ENCODE data around the gene SLC4A1AP. TPM values are rescaled to one million over a fixed set of nuclear protein-coding genes. Genes with fewer than 3 reads are reported as not detected.

Gene SLC4A1AP
- total and polyA plus RNA-seq, 9 of the 15 experiments (the other 6 are each of a cell fraction or from before 2014, with no cell fraction given), result 8.1 to 40.5 (median 35.3) TPM

DNA sequence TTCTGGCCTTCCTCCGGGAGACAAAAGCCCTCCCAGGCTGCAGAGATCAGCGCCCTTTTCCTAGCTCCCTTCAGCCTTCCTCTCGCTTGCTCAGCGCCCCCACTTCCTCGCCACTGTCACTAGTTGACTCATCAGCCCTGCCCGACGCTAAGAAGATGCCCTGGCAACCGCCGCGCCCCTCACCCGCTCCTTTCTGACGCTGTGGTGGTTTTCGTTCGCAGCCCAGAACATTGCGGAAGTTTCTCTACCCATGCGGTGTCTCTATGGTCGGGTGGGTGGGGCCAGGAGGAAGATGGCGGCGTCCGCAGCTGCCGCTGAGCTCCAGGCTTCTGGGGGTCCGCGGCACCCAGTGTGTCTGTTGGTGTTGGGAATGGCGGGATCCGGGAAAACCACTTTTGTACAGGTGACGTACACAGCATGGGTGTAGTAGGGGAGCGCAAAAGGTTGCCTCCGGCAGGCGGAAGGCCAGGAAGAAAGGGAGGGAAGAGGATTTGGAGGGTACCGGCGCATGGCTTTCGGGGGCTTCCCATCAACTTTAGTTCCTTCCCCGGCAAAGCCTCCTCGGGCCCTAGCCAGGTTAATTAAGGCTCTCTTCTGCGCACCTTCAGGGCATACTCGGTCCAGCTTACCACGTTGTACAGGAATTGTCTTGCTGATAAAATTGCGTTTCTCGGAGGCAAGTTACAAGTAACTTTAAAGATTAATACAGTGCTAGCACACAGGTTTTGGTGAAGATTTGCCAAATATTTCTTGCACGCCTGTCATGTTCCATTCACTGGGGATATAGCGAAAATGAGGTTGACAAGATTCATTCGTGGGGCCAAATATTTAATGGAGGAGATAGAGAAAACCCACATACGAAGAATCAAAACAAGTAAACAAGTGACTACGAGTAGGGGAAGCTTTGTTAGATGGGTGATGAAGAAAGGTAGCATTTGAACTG is 34.7 kb upstream of the SLC4A1AP start, which contains the start of the genes CCDC121 and GPN1 (continued):
- no peak for TF ChIP-seq HNRNPK (IDR thresholded peaks at IDR 0.05; ENCODE audit: low read depth, low read length, poor library complexity, severe bottlenecking)
- TF ChIP-seq MBD2 (IDR thresholded peaks at IDR 0.05; ENCODE audit: borderline replicate concordance, low read depth), result no peak
- no peak for TF ChIP-seq EZH2 (IDR thresholded peaks at IDR 0.05; ENCODE audit: borderline replicate concordance, low read depth, low read length)
- TF ChIP-seq MAFK (IDR thresholded peaks at IDR 0.05; ENCODE audit: low read length), result no peak
- no peak for TF ChIP-seq KDM2B (CRISPR knock-in tag; IDR thresholded peaks at IDR 0.05)
- no peak for TF ChIP-seq DMBX1 (CRISPR knock-in tag; IDR thresholded peaks at IDR 0.05; ENCODE audit: borderline replicate concordance)
- no peak for TF ChIP-seq EP300 (IDR thresholded peaks at IDR 0.05; ENCODE audit: low read length)
- TF ChIP-seq PTRF (tag; IDR thresholded peaks at IDR 0.05), result no peak
- peak; percentile 82; the same call in 1 of the 2 replicates for TF ChIP-seq NFRKB (IDR thresholded peaks at IDR 0.05; ENCODE audit: low read depth)
- no peak for TF ChIP-seq DDX20 (tag; IDR thresholded peaks at IDR 0.05; ENCODE audit: low read depth)
- TF ChIP-seq PYGO2 (tag; IDR thresholded peaks at IDR 0.05), result no peak
- TF ChIP-seq KLF13 (tag; IDR thresholded peaks at IDR 0.05; ENCODE audit: borderline replicate concordance, low read depth), result peak; percentile 74; the same call in 1 of the 2 replicates
- TF ChIP-seq RAD21 (CRISPR knock-in tag; conservative IDR thresholded peaks at IDR 0.05 in 1 of 2, IDR thresholded peaks at IDR 0.05 in 1 of 2), result peak in 1 of 2 experiments; percentile 9; a peak in 1 of 4 replicates
- TF ChIP-seq NFATC3 (IDR thresholded peaks at IDR 0.05), result no peak
- TF ChIP-seq CCAR2 (IDR thresholded peaks at IDR 0.05; ENCODE audit: low read depth, low read length), result no peak
- TF ChIP-seq MYBL2 (IDR thresholded peaks at IDR 0.05; ENCODE audit: low read depth), result no peak
- no peak for TF ChIP-seq MYBL2 (CRISPR knock-in tag; IDR thresholded peaks at IDR 0.05; ENCODE audit: borderline replicate concordance)
- peak; percentile 67 for TF ChIP-seq ATF7 (IDR thresholded peaks at IDR 0.05)
- TF ChIP-seq CBX3 (IDR thresholded peaks at IDR 0.05; ENCODE audit: borderline replicate concordance in 1 of 2, low read length in 2 of 2), result no peak
- no peak for TF ChIP-seq MCM5 (IDR thresholded peaks at IDR 0.05; ENCODE audit: low read depth)
- TF ChIP-seq, protein P1, sequence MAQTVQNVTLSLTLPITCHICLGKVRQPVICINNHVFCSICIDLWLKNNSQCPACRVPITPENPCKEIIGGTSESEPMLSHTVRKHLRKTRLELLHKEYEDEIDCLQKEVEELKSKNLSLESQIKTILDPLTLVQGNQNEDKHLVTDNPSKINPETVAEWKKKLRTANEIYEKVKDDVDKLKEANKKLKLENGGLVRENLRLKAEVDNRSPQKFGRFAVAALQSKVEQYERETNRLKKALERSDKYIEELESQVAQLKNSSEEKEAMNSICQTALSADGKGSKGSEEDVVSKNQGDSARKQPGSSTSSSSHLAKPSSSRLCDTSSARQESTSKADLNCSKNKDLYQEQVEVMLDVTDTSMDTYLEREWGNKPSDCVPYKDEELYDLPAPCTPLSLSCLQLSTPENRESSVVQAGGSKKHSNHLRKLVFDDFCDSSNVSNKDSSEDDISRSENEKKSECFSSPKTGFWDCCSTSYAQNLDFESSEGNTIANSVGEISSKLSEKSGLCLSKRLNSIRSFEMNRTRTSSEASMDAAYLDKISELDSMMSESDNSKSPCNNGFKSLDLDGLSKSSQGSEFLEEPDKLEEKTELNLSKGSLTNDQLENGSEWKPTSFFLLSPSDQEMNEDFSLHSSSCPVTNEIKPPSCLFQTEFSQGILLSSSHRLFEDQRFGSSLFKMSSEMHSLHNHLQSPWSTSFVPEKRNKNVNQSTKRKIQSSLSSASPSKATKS (CRISPR knock-in tag; IDR thresholded peaks at IDR 0.05), result no peak
